Spleen (tissue), 11 donors: ENCODE data around the gene MEF2C. TPM values are rescaled to one million over a fixed set of nuclear protein-coding genes. Genes with fewer than 3 reads are reported as not detected.

Source experiments
- DNase-seq: peaks from one replicate; pipeline ENCODE4 v3.0.0-alpha.2; 2020
- H3K27ac ChIP-seq, 8 donors: fragments of 200-600 bp; sonication (generic) in 7 of 8; 1 replicate in 4 of 8; 2 replicates in 4 of 8; pipeline versions ENCODE4 v1.5.0 to v1.8.0; 2016 to 2021; ENCODE audit warnings: inconsistent platforms in 4 of 8, mild to moderate bottlenecking in 4 of 8, moderate library complexity in 1 of 8
- H3K27me3 ChIP-seq, 7 donors: fragments of 200-600 bp; sonication (generic) in 6 of 7; replicated peaks in 1 of 7; 1 replicate in 4 of 7; 2 replicates in 3 of 7; pipeline versions ENCODE4 v1.5.0 to v1.8.0; 2016 to 2021; ENCODE audit warnings: inconsistent platforms in 3 of 7, mild to moderate bottlenecking in 1 of 7
- H3K36me3 ChIP-seq, 6 donors: fragments of 200-600 bp; sonication (generic) in 5 of 6; 1 replicate in 4 of 6; 2 replicates in 2 of 6; pipeline versions ENCODE4 v1.5.0 to v1.8.0; 2016 to 2021; ENCODE audit warnings: inconsistent platforms in 2 of 6
- H3K4me1 ChIP-seq, 6 donors: fragments of 200-600 bp; sonication (generic) in 5 of 6; 1 replicate in 3 of 6; 2 replicates in 3 of 6; pipeline versions ENCODE4 v1.5.0 to v1.8.0; 2016 to 2021; ENCODE audit warnings: inconsistent platforms in 3 of 6
- H3K4me3 ChIP-seq, 8 donors: fragments of 200-600 bp; sonication (generic) in 7 of 8; 1 replicate in 4 of 8; 2 replicates in 4 of 8; pipeline versions ENCODE4 v1.5.0 to v1.8.0; 2016 to 2021; ENCODE audit warnings: inconsistent platforms in 4 of 8, mild to moderate bottlenecking in 4 of 8, moderate library complexity in 2 of 8
- H3K9me3 ChIP-seq, 8 donors: fragments of 200-600 bp; sonication (generic) in 7 of 8; 1 replicate in 4 of 8; 2 replicates in 4 of 8; pipeline versions ENCODE4 v1.5.0 to v1.8.0; 2016 to 2021; ENCODE audit warnings: inconsistent platforms in 4 of 8
- POLR2A ChIP-seq, 3 donors: fragments of 450-650 bp; IDR thresholded peaks; one replicate each; pipeline ENCODE4 v1.5.1; 2017; ENCODE audit warnings: antibody characterized with exemption in 3 of 3, mild to moderate bottlenecking in 1 of 3
- POLR2AphosphoS5 ChIP-seq, 3 donors: sonication (generic); formaldehyde crosslinking; IDR thresholded peaks; one replicate each; pipeline ENCODE4 v1.5.1; 2017; ENCODE audit warnings: antibody characterized with exemption in 3 of 3
- WGBS, 5 donors: extraction: QIAGEN DNeasy Blood & Tissue Kit in 3 of 5; methylation state at CpG; one replicate each; pipeline versions ENCODE4 v1.1.5 to v1.1.7; 2013 to 2018; 5-methylcytosine and 5-hydroxymethylcytosine counted together
- intact Hi-C: fragments of 100-400 bp; cut with DNase I; formaldehyde crosslinking; loops from one replicate; pipeline ENCODE4 v1.15.0; 2023; ENCODE audit warnings: low total_unique reads
- polyA plus RNA-seq, 3 donors: library from polyadenylated mRNA; stranded (reverse); fragments of 200-250 nt; gene quantifications; one replicate each; pipeline ENCODE4 v1.2.1, GENCODE V29; 2013
- total RNA-seq, 7 donors: library from RNA; depleted of rRNA in 3 of 7; stranded (reverse); fragments of >200 nt in 3 of 7; fragmentation: NEBNext Ultra II Directional in 4 of 7; extraction: Animal tissue kit (Norgen Biotek cat#: 25700) in 4 of 7; gene quantifications; one replicate each; pipeline versions ENCODE4 v1.1.0 to v1.2.1, GENCODE V29; 2016 to 2021
- TF ChIP-seq, protein P1 (sequence below), 11 experiments: fragments of 200-600 bp in 7 of 11; fragments of 450-650 bp in 4 of 11; sonication (generic) in 4 of 11; IDR thresholded peaks in 8 of 11; conservative IDR thresholded peaks in 3 of 11; 1 replicate in 7 of 11; 2 replicates in 4 of 11; pipeline versions ENCODE4 v1.4.0 to v1.8.0; 2016 to 2021; ENCODE audit warnings: antibody characterized with exemption in 11 of 11, inconsistent platforms in 4 of 11, mild to moderate bottlenecking in 1 of 11
- donor health status: healthy with polysubstance abuse.
- donor health status: DM: no; HTN: no; CAD: no; lungs with moderate emphysema.
- donor health status: DM: no; HTN: no; CAD: no.
- donor health status: Bipolar disorder and iron deficiency.
- donor health status: healthy.
- donor health status: DM: no; HTN: no; CAD: no.
- donor health status: DM: yes; HTN: yes; CAD: no.

MEF2C gene
- total and polyA plus RNA-seq, 10 donors, result 19.3 to 153 (median 120) TPM

DNA sequence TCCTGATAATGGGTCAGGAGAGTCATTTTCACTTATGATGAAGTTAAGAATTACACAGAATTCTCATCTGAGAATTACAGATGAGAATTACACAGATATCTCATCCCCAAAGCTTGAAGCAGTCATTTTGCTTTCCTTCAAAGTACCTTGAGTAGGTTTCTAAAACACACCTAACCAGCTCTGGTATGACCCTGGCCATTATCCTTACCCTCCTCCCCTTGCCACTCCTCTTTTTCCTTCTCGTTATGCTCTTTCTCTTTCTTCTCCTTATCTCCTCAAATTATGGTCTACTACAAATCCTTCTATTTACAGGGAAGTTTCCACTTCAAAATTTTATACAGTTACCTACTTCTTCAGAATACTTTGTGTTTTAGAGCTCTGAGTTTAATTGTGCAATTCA lies 44.5 kb downstream of the MEF2C start:
- Histone ChIP-seq H3K9me3 (no peaks in the 10 kb centered on the region), H3K36me3 (no peaks in the 10 kb centered on the region), H3K27ac (peak overlapping the region in 6 of 8 donors; percentile 15 to 91 (median 58)), H3K4me1 (peaks cover 10 to 90% (median 38%) of the 10 kb centered on the region in 6 donors), H3K27me3 (no peaks in the 10 kb centered on the region), H3K4me3 (no peak overlapping the region)
- DNase-seq, result no peak
- WGBS, 5 donors, result 53 to 81% (median 56%) methylated on average over 1 of the region's 1 CpG
- no peak for TF ChIP-seq POLR2A (IDR thresholded peaks at IDR 0.05)
- TF ChIP-seq, protein P1, sequence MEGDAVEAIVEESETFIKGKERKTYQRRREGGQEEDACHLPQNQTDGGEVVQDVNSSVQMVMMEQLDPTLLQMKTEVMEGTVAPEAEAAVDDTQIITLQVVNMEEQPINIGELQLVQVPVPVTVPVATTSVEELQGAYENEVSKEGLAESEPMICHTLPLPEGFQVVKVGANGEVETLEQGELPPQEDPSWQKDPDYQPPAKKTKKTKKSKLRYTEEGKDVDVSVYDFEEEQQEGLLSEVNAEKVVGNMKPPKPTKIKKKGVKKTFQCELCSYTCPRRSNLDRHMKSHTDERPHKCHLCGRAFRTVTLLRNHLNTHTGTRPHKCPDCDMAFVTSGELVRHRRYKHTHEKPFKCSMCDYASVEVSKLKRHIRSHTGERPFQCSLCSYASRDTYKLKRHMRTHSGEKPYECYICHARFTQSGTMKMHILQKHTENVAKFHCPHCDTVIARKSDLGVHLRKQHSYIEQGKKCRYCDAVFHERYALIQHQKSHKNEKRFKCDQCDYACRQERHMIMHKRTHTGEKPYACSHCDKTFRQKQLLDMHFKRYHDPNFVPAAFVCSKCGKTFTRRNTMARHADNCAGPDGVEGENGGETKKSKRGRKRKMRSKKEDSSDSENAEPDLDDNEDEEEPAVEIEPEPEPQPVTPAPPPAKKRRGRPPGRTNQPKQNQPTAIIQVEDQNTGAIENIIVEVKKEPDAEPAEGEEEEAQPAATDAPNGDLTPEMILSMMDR (IDR thresholded peaks at IDR 0.05 in 8 of 11, conservative IDR thresholded peaks at IDR 0.05 in 3 of 11), result no peak
- no peak for TF ChIP-seq POLR2AphosphoS5 (IDR thresholded peaks at IDR 0.05)
- intact Hi-C loops, result loop anchor here (10.0 kb wide), 1 partner anchor 104 kb away; no protein-coding TSS in a partner anchor

GRCh38 chr5:88837817-88838216 lies 45.2 kb downstream of the MEF2C start:
- intact Hi-C loops, result loop anchor here (10.0 kb wide), 1 partner anchor 103 kb away; no protein-coding TSS in a partner anchor
- WGBS, 5 donors, result 82 to 98% (median 91%) methylated on average over 1 of the region's 1 CpG
- Histone ChIP-seq H3K9me3 (no peaks in the 10 kb centered on the region), H3K4me1 (peaks cover 17 to 93% (median 45%) of the 10 kb centered on the region in 6 donors), H3K27me3 (no peaks in the 10 kb centered on the region), H3K36me3 (no peaks in the 10 kb centered on the region), H3K4me3 (no peak overlapping the region), H3K27ac (peak overlapping the region in 6 of 8 donors; percentile 15 to 91 (median 58))
- TF ChIP-seq POLR2AphosphoS5 (IDR thresholded peaks at IDR 0.05) (no peak), POLR2A (IDR thresholded peaks at IDR 0.05) (no peak)
- TF ChIP-seq, protein P1 (IDR thresholded peaks at IDR 0.05 in 8 of 11, conservative IDR thresholded peaks at IDR 0.05 in 3 of 11), result no peak
- no peak for DNase-seq

DNA sequence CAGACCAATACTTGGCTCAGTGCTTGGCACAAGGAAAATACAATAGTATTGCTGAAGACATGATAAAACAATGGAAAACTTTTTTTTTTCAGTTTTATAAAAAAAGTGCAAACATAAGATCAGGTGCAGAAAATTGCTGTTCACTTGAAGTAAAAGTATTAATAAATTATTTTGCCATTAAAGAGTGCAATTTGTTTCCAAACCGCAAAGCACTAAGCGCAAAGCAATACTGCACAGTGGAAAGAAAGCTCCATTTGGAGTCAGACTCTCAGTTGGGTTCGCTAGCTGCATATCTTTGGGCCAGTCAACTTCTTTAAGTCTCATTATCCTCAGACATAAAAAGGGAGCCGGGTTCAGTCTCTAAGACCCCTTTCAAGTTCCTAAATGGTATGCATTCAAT lies 45.8 kb downstream of the MEF2C start:
- Histone ChIP-seq H3K9me3 (no peaks in the 10 kb centered on the region), H3K4me1 (peaks cover 17 to 93% (median 51%) of the 10 kb centered on the region in 6 donors), H3K36me3 (no peaks in the 10 kb centered on the region), H3K27ac (peak overlapping the region in 7 of 8 donors; percentile 28 to 91 (median 78)), H3K4me3 (no peak overlapping the region), H3K27me3 (no peaks in the 10 kb centered on the region)
- TF ChIP-seq, protein P1 (IDR thresholded peaks at IDR 0.05 in 8 of 11, conservative IDR thresholded peaks at IDR 0.05 in 3 of 11), result no peak
- TF ChIP-seq POLR2A (IDR thresholded peaks at IDR 0.05) (no peak), POLR2AphosphoS5 (IDR thresholded peaks at IDR 0.05) (no peak)
- no peak for DNase-seq
- 93 to 97% (median 94%) methylated on average over 4 of the region's 4 CpGs for WGBS, 5 donors
- intact Hi-C loops, result loop anchor here (10.0 kb wide), 1 partner anchor 102 kb away; no protein-coding TSS in a partner anchor

GRCh38 chr5:88836195-88836838 lies 46.7 kb downstream of the MEF2C start:
- intact Hi-C loops, result loop anchor here (10.0 kb wide), 1 partner anchor 102 kb away; no protein-coding TSS in a partner anchor
- DNase-seq, result peak; percentile 50
- Histone ChIP-seq H3K4me3 (peak overlapping the region in 2 of 8 donors; percentile 12 to 19), H3K9me3 (no peaks in the 10 kb centered on the region), H3K27ac (peak overlapping the region; percentile 60 to 91 (median 76)), H3K36me3 (no peaks in the 10 kb centered on the region), H3K27me3 (no peaks in the 10 kb centered on the region), H3K4me1 (peaks cover 17 to 99% (median 57%) of the 10 kb centered on the region in 6 donors)
- TF ChIP-seq POLR2A (IDR thresholded peaks at IDR 0.05) (no peak), POLR2AphosphoS5 (IDR thresholded peaks at IDR 0.05) (peak in 2 of 3 donors; percentile 29 to 48)
- 29 to 54% (median 37%) methylated on average over 5 of the region's 5 CpGs for WGBS, 5 donors
